Body of pancreas (tissue), 4 donors: ENCODE results near the gene AKAP7.

ENCODE experiments used
- POLR2A ChIP-seq, 3 donors: fragments of 450-650 bp; IDR thresholded peaks; one replicate each; pipeline ENCODE4 v1.6.1; 2016; ENCODE audit warnings: antibody characterized with exemption in 3 of 3, mild to moderate bottlenecking in 2 of 3
- TF ChIP-seq, protein P1 (sequence below), 7 experiments: fragments of 450-650 bp in 4 of 7; fragments of 200-600 bp in 3 of 7; sonication (generic) in 3 of 7; IDR thresholded peaks; one replicate each; pipeline ENCODE4 v1.5.1; 2016 to 2019; ENCODE audit warnings: antibody characterized with exemption in 7 of 7

DNA sequence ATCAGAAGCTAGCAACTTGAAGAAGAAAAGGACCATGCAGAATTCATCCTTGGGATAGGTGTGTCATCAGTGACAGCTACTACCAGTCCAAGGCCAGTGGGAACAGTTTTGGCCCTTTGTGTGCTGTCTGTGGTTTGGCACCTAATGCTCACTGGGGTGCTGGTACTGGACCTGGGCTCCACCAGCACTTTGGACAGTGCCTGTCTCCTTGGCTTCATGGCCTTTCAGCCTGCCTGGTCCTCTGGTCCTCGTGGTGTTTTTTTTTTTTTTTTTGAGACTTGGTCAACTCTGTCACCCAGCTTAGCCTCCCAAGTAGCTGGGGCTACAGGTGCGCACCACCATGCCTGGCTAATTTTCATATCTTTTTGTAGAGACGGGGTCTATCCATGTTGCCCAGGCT is 56.3 kb downstream of the AKAP7 start:
- TF ChIP-seq, protein P1, sequence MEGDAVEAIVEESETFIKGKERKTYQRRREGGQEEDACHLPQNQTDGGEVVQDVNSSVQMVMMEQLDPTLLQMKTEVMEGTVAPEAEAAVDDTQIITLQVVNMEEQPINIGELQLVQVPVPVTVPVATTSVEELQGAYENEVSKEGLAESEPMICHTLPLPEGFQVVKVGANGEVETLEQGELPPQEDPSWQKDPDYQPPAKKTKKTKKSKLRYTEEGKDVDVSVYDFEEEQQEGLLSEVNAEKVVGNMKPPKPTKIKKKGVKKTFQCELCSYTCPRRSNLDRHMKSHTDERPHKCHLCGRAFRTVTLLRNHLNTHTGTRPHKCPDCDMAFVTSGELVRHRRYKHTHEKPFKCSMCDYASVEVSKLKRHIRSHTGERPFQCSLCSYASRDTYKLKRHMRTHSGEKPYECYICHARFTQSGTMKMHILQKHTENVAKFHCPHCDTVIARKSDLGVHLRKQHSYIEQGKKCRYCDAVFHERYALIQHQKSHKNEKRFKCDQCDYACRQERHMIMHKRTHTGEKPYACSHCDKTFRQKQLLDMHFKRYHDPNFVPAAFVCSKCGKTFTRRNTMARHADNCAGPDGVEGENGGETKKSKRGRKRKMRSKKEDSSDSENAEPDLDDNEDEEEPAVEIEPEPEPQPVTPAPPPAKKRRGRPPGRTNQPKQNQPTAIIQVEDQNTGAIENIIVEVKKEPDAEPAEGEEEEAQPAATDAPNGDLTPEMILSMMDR (IDR thresholded peaks at IDR 0.05), result no peak
- TF ChIP-seq POLR2A (IDR thresholded peaks at IDR 0.05), result no peak
